BE2C (cell line): ENCODE data around the gene IFNA7.
A peak's percentile ranks its signal among the peaks of the same experiment; 100 is the strongest.
"Not testable (repeated sequence)": the region's sequence is repeated elsewhere in the genome, so short reads cannot be mapped to it uniquely, and the experiment has no call there.

Source experiments
- DNase-seq: peaks from one replicate; pipeline ENCODE4 v3.0.0-alpha.2; 2020
- H3K27me3 ChIP-seq: fragments of 250-450 bp; sonication (Bioruptor Pico); 2 replicates; pipeline ENCODE4 v1.5.1; 2020; ENCODE audit warnings: mild to moderate bottlenecking
- H3K36me3 ChIP-seq: fragments of 250-450 bp; sonication (Bioruptor Pico); 2 replicates; pipeline ENCODE4 v1.5.1; 2020; ENCODE audit warnings: mild to moderate bottlenecking
- H3K4me1 ChIP-seq: fragments of 250-450 bp; sonication (Bioruptor Pico); 2 replicates; pipeline ENCODE4 v1.5.1; 2020
- H3K4me3 ChIP-seq: 2 replicates; pipeline ENCODE4 v1.5.1; 2011; ENCODE audit warnings: low read depth, low read length
- H3K9me3 ChIP-seq: fragments of 250-450 bp; sonication (Bioruptor Pico); 2 replicates; pipeline ENCODE4 v1.5.1; 2020
- CTCF ChIP-seq: IDR thresholded peaks from 2 replicates; pipeline ENCODE4 v1.5.1; 2012; ENCODE audit warnings: mild to moderate bottlenecking, low read depth, low read length

Gene IFNA7

GRCh38 chr9:21234153-21234687, 32.2 kb upstream of the IFNA7 start:
- H3K27me3 ChIP-seq: no peaks in the 10 kb centered on the region
- no peak overlapping the region for H3K4me3 ChIP-seq
- no peaks in the 10 kb centered on the region for H3K36me3 ChIP-seq
- H3K4me1 ChIP-seq: no peaks in the 10 kb centered on the region
- no peak for TF ChIP-seq CTCF
- DNase-seq: no peak
- no peaks in the 10 kb centered on the region for H3K9me3 ChIP-seq

- H3K4me1 ChIP-seq: no peaks in the 10 kb centered on the region
- H3K27me3 ChIP-seq: no peaks in the 10 kb centered on the region
- DNase-seq: no peak
- no peaks in the 10 kb centered on the region for H3K9me3 ChIP-seq
- no peak for TF ChIP-seq CTCF
- H3K4me3 ChIP-seq: no peak overlapping the region
- no peaks in the 10 kb centered on the region for H3K36me3 ChIP-seq
Measured at GRCh38 chr9:21233258-21233657, 31.3 kb upstream of the IFNA7 start.

GRCh38 chr9:21228122-21228521, 26.1 kb upstream of the IFNA7 start, which contains the start of gene IFNA17:
Gene IFNA17 (minus strand): TSS chr9:21228222. CDS start chr9:21228173, 49 bp downstream.
- no peaks in the 10 kb centered on the region for H3K4me1 ChIP-seq
- no peaks in the 10 kb centered on the region for H3K9me3 ChIP-seq
- DNase-seq: no peak
- H3K4me3 ChIP-seq: no peak within 1 kb of the TSS
- no peaks in the 10 kb centered on the region for H3K36me3 ChIP-seq
- no peaks in the 10 kb centered on the region for H3K27me3 ChIP-seq
- TF ChIP-seq CTCF: no peak

- not testable (repeated sequence) for H3K4me3 ChIP-seq, H3K4me1 ChIP-seq, H3K36me3 ChIP-seq, DNase-seq, H3K9me3 ChIP-seq, H3K27me3 ChIP-seq
Measured at GRCh38 chr9:21217211-21217610, 15.2 kb upstream of the IFNA7 start, which contains the start of gene IFNA16. Gene IFNA16 (minus strand): TSS chr9:21217311. CDS start chr9:21217305, 6 bp downstream.

- peak; percentile 58 for TF ChIP-seq CTCF
- H3K9me3 ChIP-seq, DNase-seq: not testable (repeated sequence)
Measured at GRCh38 chr9:21213411-21214326, 11.7 kb upstream of the IFNA7 start.

GRCh38 chr9:21212160-21212559, 10.2 kb upstream of the IFNA7 start:
- not testable (repeated sequence) for H3K36me3 ChIP-seq, H3K4me3 ChIP-seq, H3K9me3 ChIP-seq, H3K4me1 ChIP-seq, H3K27me3 ChIP-seq, DNase-seq

More at GRCh38 chr9:21213411-21214326, 11.7 kb upstream of the IFNA7 start:
- H3K4me1 ChIP-seq, H3K36me3 ChIP-seq, H3K27me3 ChIP-seq, H3K4me3 ChIP-seq: not testable (repeated sequence)

- H3K4me1 ChIP-seq, H3K4me3 ChIP-seq, H3K27me3 ChIP-seq, DNase-seq, H3K36me3 ChIP-seq, H3K9me3 ChIP-seq: not testable (repeated sequence)
Measured at GRCh38 chr9:21210782-21211181, 8.8 kb upstream of the IFNA7 start.
